Activated CD8-positive, alpha-beta memory T cell treated with anti-CD3 and anti-CD28 coated beads, Interleukin-2, amount 50 U/mL, for 24 hours (primary cell): ENCODE data around the gene LGALS7B.
"Not testable (repeated sequence)": the region's sequence is repeated elsewhere in the genome, so short reads cannot be mapped to it uniquely, and the experiment has no call there.

Experiments
- DNase-seq: peaks from one replicate; pipeline ENCODE4 v3.0.0-alpha.2; 2020; ENCODE audit errors: extremely low read depth

Gene LGALS7B

DNA sequence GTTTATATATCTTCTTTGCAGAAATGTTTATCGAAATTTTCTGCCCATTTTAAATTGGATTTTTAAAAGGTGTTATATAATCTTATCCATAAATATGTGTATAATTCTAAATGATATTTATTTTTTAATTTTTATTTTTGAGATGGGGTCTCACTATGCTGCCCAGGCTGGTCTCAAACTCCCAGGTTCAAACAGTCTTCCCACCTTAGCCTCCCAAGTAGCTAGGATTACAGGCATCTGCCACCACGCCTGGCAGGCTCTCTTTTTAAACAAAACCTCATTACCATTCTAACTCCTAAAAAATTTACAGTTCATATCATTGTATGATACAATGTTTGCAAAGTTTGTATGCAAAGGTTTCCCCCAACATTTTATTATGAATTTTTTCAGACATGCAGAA is 7.2 kb downstream of the LGALS7B start:
- DNase-seq, result no peak

GRCh38 chr19:38797781-38798180 is 8.8 kb downstream of the LGALS7B start:
- DNase-seq, result not testable (repeated sequence)

DNA sequence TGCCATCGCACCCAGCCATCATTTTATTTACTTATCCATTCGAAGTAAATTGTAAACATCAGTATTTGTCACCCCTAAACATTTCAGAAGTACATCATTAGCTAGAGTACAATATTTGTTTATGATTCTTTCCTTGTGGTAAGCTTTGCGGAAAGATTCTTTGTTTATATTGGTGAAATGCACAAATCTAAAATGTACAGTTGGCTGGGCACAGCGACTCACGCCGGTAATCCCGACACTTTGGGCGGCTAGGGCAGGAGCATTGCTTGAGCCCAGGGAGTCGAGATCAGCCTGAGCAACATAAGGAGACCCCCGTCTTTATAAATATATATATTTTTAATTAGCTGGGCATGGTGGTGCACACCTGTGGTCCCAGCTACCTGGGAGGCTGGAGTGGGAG is 10.1 kb downstream of the LGALS7B start:
- DNase-seq, result no peak

- DNase-seq, result no peak
These were observed 11.8 kb downstream of the LGALS7B start for GRCh38 chr19:38800577-38801347.

DNA sequence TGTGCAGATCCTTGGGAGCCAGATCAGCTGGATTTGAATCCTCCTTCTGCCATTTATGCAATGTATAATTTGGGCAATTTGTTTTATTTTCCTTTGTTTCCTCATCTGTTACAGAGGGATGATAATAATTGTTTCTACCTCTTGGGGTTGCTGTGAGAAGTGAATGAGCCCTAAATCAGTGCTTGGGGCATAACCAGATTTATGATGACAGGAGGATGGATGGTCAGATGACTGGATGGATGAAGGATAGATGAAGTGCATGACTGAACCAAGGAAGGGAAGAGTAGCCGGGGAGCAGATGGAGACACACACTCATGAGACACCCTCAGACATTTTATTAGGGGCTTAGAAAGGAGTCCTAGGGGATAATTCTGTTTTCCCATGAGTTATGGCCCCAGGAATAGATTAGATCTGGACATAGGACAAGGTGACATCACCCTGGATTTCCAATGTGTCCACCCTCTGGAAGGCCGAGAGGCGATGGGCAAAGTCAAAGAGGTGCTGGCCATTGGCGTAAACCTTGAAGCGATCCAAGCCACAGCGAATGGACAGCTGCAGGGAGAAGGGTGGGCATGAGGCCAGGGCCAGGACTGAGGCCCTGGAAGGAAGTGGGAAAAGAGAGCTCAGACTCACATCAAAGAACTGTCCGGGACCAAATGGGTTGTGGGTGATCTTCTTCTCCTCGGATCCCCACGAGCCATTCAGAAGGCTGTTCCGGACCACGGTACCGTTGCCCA is 12.5 kb downstream of the LGALS7B start:
- no peak for DNase-seq

GRCh38 chr19:38803543-38803942 is 14.5 kb downstream of the LGALS7B start:
- no peak for DNase-seq

DNA sequence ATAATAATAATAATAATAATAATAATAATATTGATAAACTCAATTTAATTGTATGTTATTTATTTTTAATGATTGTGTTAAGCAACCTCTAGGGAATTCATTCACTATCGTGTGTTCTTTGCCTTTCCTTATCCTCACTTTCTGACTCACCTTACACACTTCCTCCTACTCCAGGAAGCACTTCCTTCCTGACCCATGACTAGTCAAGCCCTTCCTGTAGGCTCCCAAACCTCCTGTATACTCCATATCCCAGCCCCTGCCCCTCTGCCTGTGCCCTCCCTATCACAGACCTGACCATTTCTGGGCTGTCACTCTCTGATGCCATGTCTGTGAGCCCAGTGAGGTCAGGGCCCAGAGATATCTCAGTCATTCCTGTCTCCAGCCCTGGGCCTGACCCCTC is 16.2 kb downstream of the LGALS7B start:
- DNase-seq, result no peak

DNA sequence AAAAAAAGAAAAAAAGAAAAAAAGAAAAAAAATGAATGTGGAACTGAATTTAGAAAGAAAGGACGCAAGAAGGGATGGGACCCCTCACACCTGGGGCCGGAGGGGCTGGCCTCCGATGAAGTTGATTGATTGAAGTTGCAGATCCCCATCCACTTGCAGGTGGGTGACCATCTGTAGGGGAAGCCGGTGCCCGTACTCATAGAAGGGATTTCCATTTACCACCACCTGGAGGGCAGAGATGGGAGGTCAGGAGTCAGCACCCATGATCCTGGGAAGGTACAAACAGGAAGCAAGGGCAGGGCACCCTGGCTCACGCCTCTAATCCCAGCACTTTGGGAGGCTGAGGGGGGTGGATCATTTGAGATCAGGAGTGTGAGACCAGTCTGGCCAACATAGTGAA is 17.4 kb downstream of the LGALS7B start:
- DNase-seq, result no peak

DNA sequence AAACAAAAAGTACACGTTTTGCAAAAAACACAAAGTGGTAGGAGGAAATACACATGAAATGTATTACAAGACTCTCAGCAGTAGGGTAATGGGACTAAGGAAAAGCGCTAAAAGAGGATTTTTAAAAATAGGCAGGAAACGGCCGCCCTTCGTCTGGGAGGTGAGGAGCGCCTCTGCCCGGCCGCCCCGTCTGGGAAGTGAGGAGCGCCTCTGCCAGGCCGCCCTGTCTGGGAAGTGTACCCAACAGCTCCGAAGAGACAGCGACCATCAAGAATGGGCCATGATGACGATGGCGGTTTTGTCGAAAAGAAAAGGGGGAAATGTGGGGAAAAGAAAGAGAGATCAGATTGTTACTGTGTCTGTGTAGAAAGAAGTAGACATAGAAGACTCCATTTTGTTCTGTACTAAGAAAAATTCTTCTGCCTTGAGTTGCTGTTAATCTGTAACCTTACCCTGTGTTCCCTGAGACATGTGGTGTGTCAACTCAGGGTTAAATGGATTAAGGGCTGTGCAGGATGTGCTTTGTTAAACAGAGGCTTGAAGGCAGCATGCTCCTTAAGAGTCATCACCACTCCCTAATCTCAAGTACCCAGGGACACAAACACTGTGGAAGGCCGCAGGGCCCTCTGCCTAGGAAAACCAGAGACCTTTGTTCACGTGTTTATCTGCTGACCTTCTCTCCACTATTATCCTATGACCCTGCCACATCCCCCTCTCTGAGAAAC is 18.5 kb downstream of the LGALS7B start:
- DNase-seq, result not testable (repeated sequence)

DNA sequence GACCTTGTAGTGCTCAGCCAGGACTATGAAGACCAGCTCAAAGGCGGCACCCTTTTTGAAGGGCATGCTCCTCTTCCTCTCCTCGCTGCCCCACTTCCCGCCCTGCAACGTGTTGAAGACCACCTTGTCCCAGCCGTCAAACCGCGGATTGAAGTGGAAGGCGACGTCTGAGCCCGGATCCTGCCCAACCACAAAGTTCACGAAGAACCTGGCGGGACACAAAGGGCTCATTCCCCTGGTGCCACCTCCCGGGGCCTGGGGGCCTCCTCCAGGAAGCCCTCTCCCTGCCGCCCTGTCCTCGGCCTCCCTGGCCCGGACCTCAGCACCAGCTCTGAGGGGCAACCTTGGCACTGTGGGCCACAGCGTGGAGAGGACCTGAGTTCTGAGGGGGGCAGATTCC is 19.7 kb downstream of the LGALS7B start:
- DNase-seq, result no peak

DNA sequence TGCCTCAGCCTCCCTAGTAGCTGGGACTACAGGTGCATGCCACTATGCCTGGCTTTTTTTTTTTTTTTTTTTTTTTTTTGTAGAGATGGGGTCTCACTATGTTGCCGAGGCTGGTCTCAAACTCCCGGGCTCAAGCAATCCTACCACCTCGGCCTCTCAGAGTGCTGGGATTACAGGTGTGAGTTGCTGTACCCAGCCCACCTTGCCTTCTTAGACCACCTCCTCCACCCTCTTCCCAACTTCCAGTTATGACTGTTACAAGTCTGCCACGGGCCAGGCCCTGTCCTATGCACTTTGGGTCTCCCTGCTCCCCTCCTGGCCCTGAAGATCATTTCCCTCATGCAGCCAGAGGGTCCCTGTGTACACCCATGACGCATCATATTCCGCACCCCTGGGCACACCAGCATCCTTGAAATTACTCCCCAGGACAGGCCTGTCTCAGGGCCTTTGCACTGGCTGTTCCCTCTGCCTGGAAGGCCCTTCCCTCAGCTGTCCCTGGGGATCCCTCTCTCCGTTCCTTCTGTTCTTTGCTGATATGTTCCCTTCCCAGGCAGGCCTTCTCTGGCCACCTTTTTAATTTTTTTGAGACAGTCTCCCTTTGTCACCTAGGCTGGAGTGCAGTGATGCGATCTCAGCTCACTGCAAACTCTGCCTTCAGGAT is 20.7 kb downstream of the LGALS7B start:
- DNase-seq, result no peak

- DNase-seq, result no peak
These were observed 23.2 kb downstream of the LGALS7B start for GRCh38 chr19:38812009-38812840.

DNA sequence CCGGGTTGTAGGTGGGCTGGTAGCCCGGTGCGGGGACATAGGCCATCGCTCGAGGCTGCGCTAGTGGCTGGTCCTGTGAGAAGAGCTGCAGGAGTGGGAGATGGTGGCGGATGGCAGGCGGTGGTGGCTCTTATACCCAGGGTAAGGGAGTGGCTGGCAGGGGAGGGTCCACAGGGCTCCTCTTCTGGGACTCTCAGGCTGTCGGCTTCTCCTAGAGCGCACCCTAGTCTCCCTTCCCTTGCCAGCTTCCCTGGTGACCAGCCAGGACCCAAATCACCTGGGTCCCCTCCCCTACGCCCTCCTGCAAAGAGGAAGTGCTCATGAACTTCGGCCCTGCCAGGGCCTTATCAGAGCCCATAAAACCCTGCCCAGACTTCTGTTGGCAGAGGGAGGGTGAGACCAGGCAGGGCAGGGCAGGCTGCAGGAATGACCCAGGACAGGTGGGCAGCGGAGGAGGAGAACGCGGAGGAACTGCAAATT is 23.9 kb downstream of the LGALS7B start, which contains the start of gene LGALS4:
LGALS4 (minus strand) TSS at position 105 of the 480 bp plus-strand sequence; CDS start at position 46, 59 bp downstream.
- no peak for DNase-seq

DNA sequence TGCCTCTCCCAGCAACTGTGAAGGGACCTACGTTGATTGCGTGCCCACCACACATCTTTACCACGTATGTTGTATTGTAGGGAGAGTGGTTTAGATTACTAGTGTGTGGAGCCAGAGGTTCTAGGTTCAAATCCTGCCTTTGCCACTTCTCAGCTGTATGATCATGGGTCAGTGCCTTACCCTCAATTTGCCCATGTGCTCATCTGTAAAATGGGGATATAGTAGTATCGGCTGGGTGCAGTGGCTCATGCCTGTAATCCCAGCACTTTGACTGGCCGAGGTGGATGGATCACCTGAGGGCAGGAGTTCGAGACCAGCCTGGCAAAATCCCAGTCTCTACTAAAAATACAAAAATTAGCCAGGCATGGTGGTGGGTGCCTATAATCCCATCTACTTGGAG is 24.3 kb downstream of the LGALS7B start:
- DNase-seq, result no peak

DNA sequence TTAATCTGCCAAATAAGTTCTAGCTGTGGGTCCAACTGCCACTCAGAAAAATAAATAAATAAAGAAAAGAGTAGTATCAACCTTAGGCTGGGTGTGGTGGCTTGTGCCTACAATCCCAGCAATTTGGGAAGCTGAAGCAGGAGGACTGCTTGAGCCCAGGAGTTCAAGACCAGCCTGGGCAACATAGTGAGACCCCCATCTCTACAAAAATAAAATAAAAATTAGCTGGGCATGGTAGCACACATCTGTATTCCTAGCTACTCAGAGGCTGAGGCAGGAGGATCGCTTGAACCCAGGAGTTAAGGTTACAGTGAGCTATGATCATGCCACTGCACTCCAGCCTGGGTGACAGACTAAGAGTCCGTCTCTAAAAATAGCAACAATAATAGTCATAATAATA is 24.9 kb downstream of the LGALS7B start:
- DNase-seq, result not testable (repeated sequence)

- no peak for DNase-seq
These were observed 26.3 kb downstream of the LGALS7B start for GRCh38 chr19:38815059-38816001.

DNA sequence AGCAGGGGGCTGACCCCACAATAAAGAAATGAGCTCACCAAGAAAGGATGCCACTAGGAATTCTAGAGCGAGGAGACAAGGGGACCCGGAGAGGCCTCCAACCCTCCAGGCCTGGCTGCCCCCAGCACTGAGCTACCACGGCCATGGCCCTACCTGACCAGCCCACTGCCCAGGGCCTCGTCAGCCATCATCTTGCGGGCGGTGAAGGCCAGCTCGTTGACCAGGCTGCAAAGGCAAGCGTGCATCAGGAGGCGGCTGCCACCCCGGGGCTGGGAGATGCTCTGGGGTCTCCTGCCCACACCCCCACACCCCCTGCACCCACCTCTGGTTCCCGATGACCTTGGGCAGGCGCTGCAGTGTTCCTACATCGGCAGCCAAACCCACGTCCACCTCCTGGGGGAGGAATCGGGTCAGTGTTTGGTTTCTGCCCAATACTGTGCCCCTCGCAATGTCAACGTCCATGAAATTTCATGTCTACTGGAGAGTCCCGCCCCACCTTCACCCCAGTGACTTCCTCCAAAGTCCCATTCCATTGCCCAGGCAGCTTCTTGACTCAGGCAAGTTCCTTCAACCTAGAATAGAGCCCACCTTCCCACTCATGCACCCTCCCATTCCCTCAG is 27.2 kb downstream of the LGALS7B start:
- DNase-seq, result no peak

DNA sequence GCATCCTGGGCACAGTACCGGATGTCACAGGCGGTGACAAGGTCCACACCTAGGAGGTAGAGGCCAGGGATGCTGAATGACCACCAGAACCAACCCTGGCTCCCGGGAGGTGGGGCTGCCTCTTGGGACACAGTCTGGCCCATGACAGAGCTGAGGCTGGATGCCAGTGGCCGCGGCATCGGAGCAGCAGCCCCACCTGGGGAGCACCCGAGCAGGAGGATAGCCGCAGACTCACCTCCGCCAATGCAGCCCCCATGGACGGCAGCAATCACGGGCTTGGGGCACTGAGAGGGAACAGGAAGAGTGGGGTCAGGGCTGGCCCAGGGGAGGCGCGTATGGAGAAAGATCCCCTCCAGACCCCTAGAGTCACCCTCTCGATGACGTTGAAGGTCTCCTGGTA is 28.1 kb downstream of the LGALS7B start:
- DNase-seq, result no peak

DNA sequence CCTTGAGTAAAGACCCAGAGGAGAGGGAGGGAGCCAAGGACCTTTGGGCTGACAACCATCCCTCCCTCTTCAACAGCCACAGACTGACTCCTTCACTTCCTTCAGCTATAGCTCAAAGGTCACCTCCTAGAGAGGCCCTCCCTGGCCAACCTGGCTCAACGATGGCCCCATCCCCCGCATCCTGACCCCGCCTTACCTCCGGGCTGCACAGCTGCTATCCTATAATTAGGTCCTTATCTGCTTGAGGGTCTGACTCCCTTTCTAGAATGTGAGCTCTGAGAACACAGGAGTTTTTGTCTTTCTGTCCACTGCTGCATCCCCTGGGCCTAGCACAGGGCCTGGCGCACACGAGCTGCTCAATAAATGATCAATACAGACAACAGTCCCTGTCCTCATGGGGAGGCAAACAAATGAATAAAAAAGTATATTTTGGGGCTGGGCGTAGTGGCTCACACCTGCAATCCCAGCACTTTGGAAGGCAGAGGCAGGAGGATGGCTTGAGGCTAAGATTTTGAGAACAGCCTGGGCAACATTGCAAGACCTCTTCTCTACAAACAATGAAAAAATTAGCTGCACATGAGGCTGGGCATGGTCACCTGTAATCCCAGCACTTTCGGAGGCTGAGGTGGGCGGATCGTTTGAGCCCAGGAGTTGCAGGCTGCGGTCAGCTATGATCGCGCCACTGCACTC is 30.4 kb downstream of the LGALS7B start:
- DNase-seq, result no peak
